ENCODE results near the gene SLC2A9.

The SLC2A9 gene

DNA sequence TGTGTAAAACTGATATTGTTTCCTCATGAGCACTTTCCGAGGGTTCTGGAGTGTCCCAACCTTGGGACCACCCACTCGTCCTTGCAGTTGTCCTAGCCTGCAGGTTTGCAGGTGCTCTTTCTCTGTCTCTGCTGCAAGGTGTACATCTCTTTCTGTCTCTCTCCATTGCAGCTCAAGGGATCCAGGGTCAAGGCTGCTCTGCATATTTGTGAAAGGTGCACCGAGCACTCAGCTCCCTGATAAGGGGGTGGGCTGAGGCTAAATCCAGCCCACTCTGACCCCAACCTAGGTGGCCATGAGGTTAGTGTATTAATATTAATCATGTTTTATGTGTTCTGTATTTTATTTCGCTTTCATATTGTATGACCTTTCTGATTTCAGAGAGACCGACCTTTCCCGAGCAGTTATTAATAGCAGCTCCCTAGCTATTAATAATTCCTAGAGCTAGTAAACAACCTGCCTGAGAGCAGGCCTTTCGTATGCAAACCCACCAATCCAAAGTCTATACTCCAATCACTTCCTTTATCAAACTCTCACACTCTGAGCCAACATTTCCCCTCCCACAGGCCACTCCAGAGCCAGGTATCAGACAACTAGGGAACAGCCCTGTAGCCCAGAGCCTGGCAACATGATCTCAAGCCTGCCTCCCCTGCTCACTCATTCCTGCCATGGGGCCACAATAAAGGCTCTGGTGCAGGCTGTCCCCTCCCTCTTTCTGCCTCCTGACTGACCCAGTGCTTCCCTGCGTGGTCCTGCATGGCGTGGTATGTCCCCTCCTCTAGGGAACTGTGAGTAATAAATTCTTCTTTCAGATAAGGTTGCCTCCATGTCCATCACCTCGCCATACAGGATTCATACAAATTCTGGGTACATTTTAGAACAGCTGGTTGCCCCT, 73.9 kb downstream of the SLC2A9 start:
- Histone ChIP-seq H3K4me3 (ENCODE audit: insufficient read depth, low read depth, low read length, poor library complexity, severe bottlenecking) (no peak overlapping the region), H3K27me3 (replicated peaks; ENCODE audit: control insufficient read depth, insufficient read depth, low read length, poor library complexity, severe bottlenecking) (no peaks in the 10 kb centered on the region), H3K36me3 (ENCODE audit: control insufficient read depth, insufficient read depth, low read length) (no peaks in the 10 kb centered on the region), H3K9me3 (ENCODE audit: control insufficient read depth, low read length) (no peaks in the 10 kb centered on the region), H3K27ac (ENCODE audit: insufficient read depth, low read length, poor library complexity, severe bottlenecking) (no peak overlapping the region), H3K4me1 (ENCODE audit: control insufficient read depth, insufficient read depth, low read length, poor library complexity, severe bottlenecking) (no peaks in the 10 kb centered on the region)
- DNase-seq, result no peak

- no peak overlapping the region for H3K27ac ChIP-seq (ENCODE audit: insufficient read depth, low read length, poor library complexity, severe bottlenecking)
- DNase-seq, result no peak
- H3K9me3 ChIP-seq (ENCODE audit: control insufficient read depth, low read length), result no peaks in the 10 kb centered on the region
- no peaks in the 10 kb centered on the region for H3K4me1 ChIP-seq (ENCODE audit: control insufficient read depth, insufficient read depth, low read length, poor library complexity, severe bottlenecking)
- no peaks in the 10 kb centered on the region for H3K27me3 ChIP-seq (replicated peaks; ENCODE audit: control insufficient read depth, insufficient read depth, low read length, poor library complexity, severe bottlenecking)
- H3K4me3 ChIP-seq (ENCODE audit: insufficient read depth, low read depth, low read length, poor library complexity, severe bottlenecking), result no peak overlapping the region
- H3K36me3 ChIP-seq (ENCODE audit: control insufficient read depth, insufficient read depth, low read length), result no peaks in the 10 kb centered on the region
Measured at GRCh38 chr4:9946170-9946569, 75.1 kb downstream of the SLC2A9 start.

DNA sequence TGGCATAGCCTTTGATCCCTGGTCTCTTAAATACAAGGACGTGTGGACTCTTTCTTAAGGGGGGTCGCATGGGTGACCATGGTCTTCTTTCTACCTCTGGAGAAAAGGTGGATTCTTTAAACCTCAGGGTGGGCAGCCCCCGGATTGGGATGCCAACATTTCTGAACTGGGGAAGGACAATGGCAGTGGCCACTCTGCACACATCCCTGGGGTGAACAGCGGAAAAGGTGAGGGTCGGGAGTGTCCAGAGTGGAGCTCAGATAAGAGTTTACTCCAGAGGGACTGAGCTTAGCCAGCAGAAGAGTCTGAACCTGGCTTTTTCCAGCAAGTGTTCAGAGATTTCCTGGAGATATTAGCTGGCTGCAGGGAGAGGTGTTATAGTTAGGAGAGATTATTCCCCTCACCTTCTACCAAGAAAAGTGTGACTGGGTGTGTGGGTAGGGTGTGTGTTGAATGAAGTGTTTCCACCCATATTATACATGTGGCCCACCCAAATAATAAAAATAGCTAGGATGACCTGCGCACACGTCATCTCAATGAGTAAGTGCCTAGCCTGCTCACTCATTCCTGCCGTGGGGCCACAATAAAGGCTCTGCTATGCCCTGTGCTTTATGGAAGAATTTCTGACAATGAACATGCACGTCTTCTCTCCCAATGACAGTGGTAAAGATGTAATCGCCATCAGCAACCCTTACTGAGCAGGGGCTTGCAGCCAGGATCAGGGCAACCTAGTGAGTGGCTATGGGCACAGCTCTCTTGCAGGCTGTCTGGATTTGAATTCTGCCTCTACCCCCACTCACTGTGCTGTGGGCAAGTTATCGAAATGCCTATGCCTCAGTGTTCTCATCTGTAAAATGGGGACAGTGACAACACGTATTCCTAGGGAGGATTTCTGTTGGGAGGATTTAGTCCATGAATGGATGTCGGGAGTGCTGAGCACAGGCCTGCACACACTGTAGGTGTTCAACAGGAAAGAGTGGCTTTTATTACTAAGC, 76.6 kb downstream of the SLC2A9 start:
- Histone ChIP-seq H3K27ac (ENCODE audit: insufficient read depth, low read length, poor library complexity, severe bottlenecking) (no peak overlapping the region), H3K36me3 (ENCODE audit: control insufficient read depth, insufficient read depth, low read length) (no peaks in the 10 kb centered on the region), H3K4me3 (ENCODE audit: insufficient read depth, low read depth, low read length, poor library complexity, severe bottlenecking) (no peak overlapping the region), H3K4me1 (ENCODE audit: control insufficient read depth, insufficient read depth, low read length, poor library complexity, severe bottlenecking) (no peaks in the 10 kb centered on the region), H3K27me3 (replicated peaks; ENCODE audit: control insufficient read depth, insufficient read depth, low read length, poor library complexity, severe bottlenecking) (no peaks in the 10 kb centered on the region), H3K9me3 (ENCODE audit: control insufficient read depth, low read length) (no peaks in the 10 kb centered on the region)
- DNase-seq, result no peak

DNA sequence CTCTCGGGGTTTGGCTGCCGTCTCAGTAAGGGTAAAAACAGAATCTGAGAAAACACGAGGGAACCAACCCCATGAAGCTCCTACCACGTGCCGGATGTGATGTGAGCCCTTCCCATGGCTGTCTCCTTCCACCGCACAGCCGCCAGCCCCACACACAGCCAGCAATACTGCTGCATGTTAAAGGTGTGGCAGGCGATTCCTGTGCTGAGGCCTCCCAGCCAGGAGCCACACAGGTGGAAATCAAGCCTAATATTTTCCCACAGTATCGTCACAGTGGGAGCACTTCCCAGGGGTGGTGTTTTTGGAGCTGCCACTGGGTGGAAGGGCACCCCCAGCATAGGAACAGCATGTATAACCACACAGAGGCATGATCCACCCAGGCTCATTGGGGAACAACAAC, 77.5 kb downstream of the SLC2A9 start:
- no peaks in the 10 kb centered on the region for H3K4me1 ChIP-seq (ENCODE audit: control insufficient read depth, insufficient read depth, low read length, poor library complexity, severe bottlenecking)
- no peaks in the 10 kb centered on the region for H3K9me3 ChIP-seq (ENCODE audit: control insufficient read depth, low read length)
- H3K27me3 ChIP-seq (replicated peaks; ENCODE audit: control insufficient read depth, insufficient read depth, low read length, poor library complexity, severe bottlenecking), result no peaks in the 10 kb centered on the region
- H3K4me3 ChIP-seq (ENCODE audit: insufficient read depth, low read depth, low read length, poor library complexity, severe bottlenecking), result no peak overlapping the region
- no peak for DNase-seq
- no peaks in the 10 kb centered on the region for H3K36me3 ChIP-seq (ENCODE audit: control insufficient read depth, insufficient read depth, low read length)
- no peak overlapping the region for H3K27ac ChIP-seq (ENCODE audit: insufficient read depth, low read length, poor library complexity, severe bottlenecking)

GRCh38 chr4:9942921-9943600, 78.2 kb downstream of the SLC2A9 start:
- H3K27ac ChIP-seq (ENCODE audit: insufficient read depth, low read length, poor library complexity, severe bottlenecking), result no peak overlapping the region
- no peaks in the 10 kb centered on the region for H3K4me1 ChIP-seq (ENCODE audit: control insufficient read depth, insufficient read depth, low read length, poor library complexity, severe bottlenecking)
- no peaks in the 10 kb centered on the region for H3K27me3 ChIP-seq (replicated peaks; ENCODE audit: control insufficient read depth, insufficient read depth, low read length, poor library complexity, severe bottlenecking)
- DNase-seq, result no peak
- H3K9me3 ChIP-seq (ENCODE audit: control insufficient read depth, low read length), result no peaks in the 10 kb centered on the region
- no peaks in the 10 kb centered on the region for H3K36me3 ChIP-seq (ENCODE audit: control insufficient read depth, insufficient read depth, low read length)
- no peak overlapping the region for H3K4me3 ChIP-seq (ENCODE audit: insufficient read depth, low read depth, low read length, poor library complexity, severe bottlenecking)

- no peak for DNase-seq
- Histone ChIP-seq H3K4me3 (ENCODE audit: insufficient read depth, low read depth, low read length, poor library complexity, severe bottlenecking) (no peak overlapping the region), H3K36me3 (ENCODE audit: control insufficient read depth, insufficient read depth, low read length) (no peaks in the 10 kb centered on the region), H3K27ac (ENCODE audit: insufficient read depth, low read length, poor library complexity, severe bottlenecking) (no peak overlapping the region), H3K27me3 (replicated peaks; ENCODE audit: control insufficient read depth, insufficient read depth, low read length, poor library complexity, severe bottlenecking) (no peaks in the 10 kb centered on the region), H3K9me3 (ENCODE audit: control insufficient read depth, low read length) (no peaks in the 10 kb centered on the region), H3K4me1 (ENCODE audit: control insufficient read depth, insufficient read depth, low read length, poor library complexity, severe bottlenecking) (no peaks in the 10 kb centered on the region)
Measured at GRCh38 chr4:9942139-9942538, 79.2 kb downstream of the SLC2A9 start.

DNA sequence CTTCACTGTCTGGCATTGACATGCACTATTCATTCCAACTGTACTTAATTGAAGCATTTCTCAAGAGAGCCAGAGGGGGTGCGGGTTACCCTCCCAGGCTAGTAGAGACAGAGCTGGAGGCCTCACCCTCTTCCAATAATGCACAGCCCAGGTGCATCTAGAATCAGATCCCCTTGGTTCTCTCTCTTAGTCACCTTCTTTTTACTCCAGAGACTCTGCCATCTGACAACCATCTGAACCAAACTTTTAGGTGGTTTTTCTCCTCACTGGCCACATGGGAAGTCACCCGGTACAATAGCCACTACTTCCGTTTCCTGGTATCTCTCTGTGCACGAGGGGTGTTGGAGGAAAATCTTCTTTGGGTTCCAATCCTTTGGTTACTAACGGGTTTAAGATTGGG, 81.3 kb downstream of the SLC2A9 start:
- no peaks in the 10 kb centered on the region for H3K36me3 ChIP-seq (ENCODE audit: control insufficient read depth, insufficient read depth, low read length)
- no peaks in the 10 kb centered on the region for H3K9me3 ChIP-seq (ENCODE audit: control insufficient read depth, low read length)
- DNase-seq, result no peak
- no peak overlapping the region for H3K27ac ChIP-seq (ENCODE audit: insufficient read depth, low read length, poor library complexity, severe bottlenecking)
- H3K27me3 ChIP-seq (replicated peaks; ENCODE audit: control insufficient read depth, insufficient read depth, low read length, poor library complexity, severe bottlenecking), result no peaks in the 10 kb centered on the region
- no peaks in the 10 kb centered on the region for H3K4me1 ChIP-seq (ENCODE audit: control insufficient read depth, insufficient read depth, low read length, poor library complexity, severe bottlenecking)
- H3K4me3 ChIP-seq (ENCODE audit: insufficient read depth, low read depth, low read length, poor library complexity, severe bottlenecking), result no peak overlapping the region

DNA sequence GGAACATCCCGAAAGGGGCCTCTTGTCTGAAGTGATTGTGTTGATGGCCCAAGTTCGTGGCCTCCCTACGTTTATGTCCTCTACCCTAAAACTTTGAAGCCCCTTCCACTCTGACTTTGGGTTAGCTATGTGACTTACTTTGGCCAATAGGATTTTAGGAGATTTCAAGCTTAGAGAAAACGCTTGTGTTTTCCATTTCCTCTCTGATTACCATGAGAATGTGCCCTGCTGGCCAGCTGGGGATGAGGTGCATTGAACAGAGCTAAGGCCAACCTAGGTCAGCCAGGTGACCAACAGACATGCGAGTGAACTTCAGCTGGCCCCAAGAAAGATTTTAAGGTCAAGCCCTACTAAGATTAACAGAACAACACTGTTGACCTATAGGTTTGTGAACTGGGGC, 82.4 kb downstream of the SLC2A9 start:
- H3K4me3 ChIP-seq (ENCODE audit: insufficient read depth, low read depth, low read length, poor library complexity, severe bottlenecking), result no peak overlapping the region
- H3K27me3 ChIP-seq (replicated peaks; ENCODE audit: control insufficient read depth, insufficient read depth, low read length, poor library complexity, severe bottlenecking), result no peaks in the 10 kb centered on the region
- no peak overlapping the region for H3K27ac ChIP-seq (ENCODE audit: insufficient read depth, low read length, poor library complexity, severe bottlenecking)
- DNase-seq, result no peak
- no peaks in the 10 kb centered on the region for H3K4me1 ChIP-seq (ENCODE audit: control insufficient read depth, insufficient read depth, low read length, poor library complexity, severe bottlenecking)
- H3K36me3 ChIP-seq (ENCODE audit: control insufficient read depth, insufficient read depth, low read length), result no peaks in the 10 kb centered on the region
- no peaks in the 10 kb centered on the region for H3K9me3 ChIP-seq (ENCODE audit: control insufficient read depth, low read length)

GRCh38 chr4:9937078-9937477, 84.2 kb downstream of the SLC2A9 start:
- Histone ChIP-seq H3K36me3 (ENCODE audit: control insufficient read depth, insufficient read depth, low read length) (no peaks in the 10 kb centered on the region), H3K9me3 (ENCODE audit: control insufficient read depth, low read length) (no peaks in the 10 kb centered on the region), H3K4me3 (ENCODE audit: insufficient read depth, low read depth, low read length, poor library complexity, severe bottlenecking) (no peak overlapping the region), H3K27me3 (replicated peaks; ENCODE audit: control insufficient read depth, insufficient read depth, low read length, poor library complexity, severe bottlenecking) (no peaks in the 10 kb centered on the region), H3K4me1 (ENCODE audit: control insufficient read depth, insufficient read depth, low read length, poor library complexity, severe bottlenecking) (no peaks in the 10 kb centered on the region), H3K27ac (ENCODE audit: insufficient read depth, low read length, poor library complexity, severe bottlenecking) (no peak overlapping the region)
- DNase-seq, result no peak

All from effector memory CD4-positive, alpha-beta T cell (primary cell).